Frontal cortex (tissue), 4 donors: Measurements from ENCODE around the gene IQSEC1. TPM values are rescaled to one million over a fixed set of nuclear protein-coding genes. Genes with fewer than 3 reads are reported as not detected.

Experiments used
- DNase-seq, 2 donors: peaks; one replicate each; pipeline ENCODE4 v3.0.0; 2012; ENCODE audit warnings: low spot score in 2 of 2
- FAIRE-seq: peaks from 2 replicates; lab custom pipeline; 2012; peaks lifted over from hg19 to GRCh38; lab: Jason Lieb, UNC
- total RNA-seq: library from RNA; depleted of rRNA; stranded (reverse); fragments of >200 nt; gene quantifications from one replicate; pipeline ENCODE4 v1.2.3, GENCODE V29; 2014
- donor health status: control.
- donor health status: control.
- donor health status: control.

IQSEC1 gene
- total RNA-seq, 1 donor from 2014 or later: 14.3 TPM

DNA sequence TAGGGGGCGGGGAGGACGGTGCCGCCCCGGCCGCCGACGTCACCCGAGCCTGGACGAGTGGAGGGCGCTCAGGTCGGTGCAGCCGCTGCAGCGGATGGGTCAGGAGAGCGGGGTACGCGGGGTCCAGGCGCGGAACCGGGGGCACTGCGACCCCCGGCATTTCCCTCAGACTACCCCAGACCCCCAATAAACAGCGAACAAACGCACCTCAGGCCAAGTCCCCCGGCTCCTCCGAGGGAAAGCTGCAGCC lies 78.9 kb downstream of the IQSEC1 start:
- FAIRE-seq: no peak
- peak in 1 of 2 donors; percentile 73 for DNase-seq

DNA sequence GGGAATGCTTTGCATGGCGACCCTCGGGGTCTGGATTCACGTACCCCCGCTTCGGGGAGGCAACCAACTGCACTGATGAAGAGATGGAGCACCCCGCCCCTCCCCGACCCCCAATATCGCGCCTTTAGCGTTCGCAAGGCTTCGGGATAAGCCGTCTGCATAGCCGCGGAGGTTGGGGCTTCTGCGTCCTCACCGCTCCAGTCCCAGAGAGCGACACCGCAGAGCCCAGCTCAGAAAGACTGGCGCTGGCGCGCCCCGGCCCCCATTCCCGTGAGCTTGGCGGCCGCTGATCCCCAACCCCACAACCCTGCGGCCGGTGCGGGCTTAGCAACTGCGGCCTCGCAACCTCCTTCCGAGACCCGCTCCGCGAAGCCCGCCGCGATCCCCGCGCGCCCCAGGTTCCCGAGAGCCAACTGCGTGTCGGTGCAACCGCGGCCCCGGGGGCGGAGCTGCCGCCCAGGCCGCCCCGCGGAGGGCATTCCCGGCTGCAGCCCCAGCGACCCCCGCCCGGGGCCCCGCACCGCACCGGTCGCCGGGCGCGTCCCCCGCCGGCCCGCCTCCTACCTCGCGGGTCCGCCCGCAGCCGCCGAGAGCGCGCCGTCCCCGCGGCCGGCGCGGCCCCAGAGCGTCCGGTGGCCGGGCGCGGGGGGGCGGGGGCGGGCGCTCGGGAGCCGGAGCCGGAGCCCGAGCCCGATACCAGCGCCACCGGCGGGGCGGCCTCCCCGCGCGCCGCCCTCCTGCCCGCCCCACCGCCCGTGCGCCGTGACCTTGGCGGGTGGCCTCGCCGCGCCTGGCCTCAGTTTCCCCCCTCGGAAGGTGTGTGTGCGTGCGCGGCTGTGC lies 79.5 kb downstream of the IQSEC1 start:
- FAIRE-seq (no peak), DNase-seq (peak; percentile 72 to 78)

DNA sequence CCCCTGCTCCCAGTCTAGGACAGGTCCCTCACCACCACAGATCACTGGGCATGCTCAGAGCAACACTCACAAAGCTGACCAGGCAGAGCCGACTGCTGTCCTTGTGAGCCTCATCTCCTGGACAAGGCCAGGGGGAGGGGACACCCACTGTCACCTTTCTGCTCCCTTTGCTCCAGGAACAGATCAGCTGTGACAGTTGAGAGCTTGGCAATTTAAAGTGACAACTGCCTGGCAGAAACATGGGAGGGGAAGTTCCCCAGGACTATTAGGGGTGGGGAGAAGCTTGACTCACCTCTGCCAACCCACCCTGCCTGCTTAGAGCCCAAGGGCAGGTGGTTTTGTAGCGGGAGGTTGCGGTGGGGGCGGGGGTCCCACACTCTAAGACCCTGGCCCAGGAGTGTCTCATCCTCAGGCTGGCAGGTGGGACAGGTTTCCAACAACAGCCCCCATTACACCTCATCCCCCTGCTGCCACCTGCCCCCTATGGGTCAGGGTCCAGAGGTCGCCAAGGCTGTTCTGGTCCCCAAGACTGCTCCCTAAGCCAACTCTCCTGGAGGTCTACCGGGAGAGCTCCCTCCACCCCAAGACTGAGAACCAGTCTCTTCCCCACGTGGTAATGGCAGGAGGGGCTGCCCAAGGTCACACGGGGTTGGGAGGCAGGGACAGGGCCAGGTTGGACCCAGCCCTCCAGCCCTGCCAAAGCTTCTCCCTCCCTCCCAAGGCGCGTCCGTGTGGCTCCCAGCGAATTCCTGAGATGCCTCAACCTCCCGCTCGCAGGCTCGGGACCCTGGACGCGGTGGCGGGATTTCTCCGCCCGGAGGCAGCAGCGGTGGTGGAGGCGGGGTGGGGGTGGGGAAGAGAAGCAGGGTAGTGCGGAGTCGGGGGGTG lies 80.4 kb downstream of the IQSEC1 start:
- FAIRE-seq (no peak), DNase-seq (no peak)

DNA sequence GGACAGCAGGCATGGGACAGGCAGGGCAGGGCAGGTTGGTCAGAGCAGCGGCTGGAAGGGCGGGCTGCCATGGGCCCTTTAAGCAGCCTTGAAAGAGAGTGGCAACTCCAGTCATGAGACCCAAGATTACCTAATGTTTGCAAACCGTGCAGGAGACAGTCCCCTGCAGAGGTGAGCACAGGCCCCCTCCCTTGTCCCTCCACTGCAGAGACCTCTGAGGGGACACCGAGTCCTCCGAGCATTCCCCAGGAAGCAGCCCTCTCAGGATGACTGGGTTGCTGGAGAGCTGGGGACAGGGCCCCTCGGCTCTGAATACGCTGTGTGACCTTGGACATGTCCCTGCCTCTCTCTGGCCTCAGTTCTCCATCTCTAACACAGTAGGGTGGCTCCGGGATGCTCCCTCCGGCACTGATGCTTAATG lies 81.4 kb downstream of the IQSEC1 start:
- FAIRE-seq: no peak

DNA sequence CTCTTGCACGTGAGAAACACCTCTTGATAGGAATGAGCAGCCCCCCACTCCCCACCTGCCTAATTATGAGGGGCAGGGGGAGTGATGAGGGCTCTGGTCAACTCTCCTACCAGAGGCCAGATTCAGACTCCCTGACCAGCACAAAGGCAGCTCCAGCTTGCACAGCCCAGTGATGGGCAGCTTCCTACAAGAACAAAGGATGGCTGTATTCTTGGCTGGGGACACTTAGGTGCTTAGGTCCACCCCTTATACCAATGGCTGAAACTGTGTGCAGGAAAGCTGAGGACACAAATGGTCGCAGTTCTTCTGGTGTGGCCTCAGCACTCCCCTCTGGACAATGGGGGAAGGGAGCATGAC lies 81.8 kb downstream of the IQSEC1 start:
- DNase-seq (no peak), FAIRE-seq (no peak)

More for the DNA sequence above, 81.4 kb downstream of the IQSEC1 start:
- no peak for DNase-seq

DNA sequence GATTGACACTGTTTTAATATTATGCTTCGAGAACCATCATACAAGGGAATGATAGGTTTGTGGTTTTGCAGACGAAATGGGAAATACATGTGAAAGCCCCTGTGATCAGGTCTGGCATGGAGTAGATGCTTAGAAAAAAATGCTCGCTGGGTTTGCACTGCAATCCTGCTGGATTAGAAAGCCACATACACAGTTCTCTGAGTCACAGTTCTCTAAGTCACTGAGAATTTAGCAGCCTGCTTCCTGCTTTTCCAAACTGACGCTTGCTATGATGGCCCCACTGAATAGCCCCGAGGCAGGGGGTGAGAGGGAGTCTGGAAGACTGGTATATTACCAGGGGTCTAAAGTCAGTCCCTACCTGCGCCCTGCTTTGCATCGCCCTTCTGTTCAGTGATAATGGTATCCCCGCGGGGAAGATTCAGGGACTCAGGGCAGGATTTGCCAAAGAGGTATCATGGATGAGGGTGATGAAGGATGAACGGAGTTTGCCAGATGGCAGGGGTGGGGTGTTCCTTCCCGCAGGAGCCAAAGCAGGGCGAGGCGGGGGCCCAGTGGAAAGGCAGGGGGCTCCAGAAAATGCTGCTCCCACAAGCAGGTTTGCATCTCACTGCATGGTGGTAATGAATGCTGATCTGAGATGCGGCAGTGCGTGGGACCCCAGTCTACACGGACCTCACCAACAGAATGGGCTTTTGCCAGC lies 82.3 kb downstream of the IQSEC1 start:
- DNase-seq (no peak), FAIRE-seq (no peak)

DNA sequence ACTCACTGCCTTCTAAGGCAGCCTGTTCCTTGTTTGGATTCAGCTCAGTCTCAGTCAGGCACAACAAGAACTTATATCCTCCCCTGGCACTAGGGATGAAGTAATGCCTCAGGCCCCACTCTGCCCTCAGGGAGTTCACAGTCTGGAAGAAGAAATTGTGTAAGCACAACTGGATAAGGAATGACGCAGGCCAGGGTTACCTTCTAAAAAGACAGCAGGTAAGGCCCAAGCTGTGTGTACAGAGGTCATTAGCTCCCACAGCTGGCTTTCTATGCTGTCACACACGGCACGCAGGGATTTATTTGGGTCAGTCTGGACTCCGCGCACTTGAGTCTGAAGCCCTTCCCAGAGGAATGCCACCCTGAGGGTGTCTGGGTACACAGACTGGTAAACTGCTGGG lies 82.9 kb downstream of the IQSEC1 start:
- no peak for DNase-seq
- FAIRE-seq: no peak

DNA sequence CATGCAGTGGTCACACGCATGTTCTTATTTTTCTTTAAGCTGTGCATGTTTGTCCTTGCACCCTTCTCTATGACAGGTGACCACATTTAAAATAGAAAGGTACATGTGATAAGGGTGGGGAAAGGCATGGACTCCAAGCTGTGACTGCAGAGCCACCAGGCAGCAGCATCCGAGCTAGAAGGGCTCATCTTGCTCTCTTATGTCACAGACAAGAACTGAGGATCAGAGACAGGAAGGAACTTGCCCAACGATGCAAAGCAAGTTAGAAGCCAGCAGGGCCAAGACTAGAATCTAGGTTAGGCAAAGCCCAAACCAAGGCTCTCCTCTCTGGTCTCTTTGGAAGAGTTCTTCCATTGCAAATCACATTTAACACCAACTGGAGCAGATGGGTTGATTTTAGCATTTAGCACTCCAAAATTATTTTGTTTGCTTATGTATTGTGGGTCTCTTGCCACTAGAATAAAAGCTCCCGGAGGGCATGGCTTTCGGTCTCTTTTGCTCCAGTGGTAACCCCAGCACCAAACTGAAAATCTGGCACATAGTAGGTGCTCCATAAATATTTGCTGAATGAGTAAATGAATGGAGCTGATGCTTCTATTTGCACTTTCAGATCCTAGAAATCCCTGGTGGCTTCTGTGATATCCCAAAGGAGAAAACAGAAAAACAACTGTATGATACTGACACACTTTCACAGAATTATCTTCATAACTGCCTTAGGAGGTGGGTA lies 84.3 kb downstream of the IQSEC1 start:
- DNase-seq (no peak), FAIRE-seq (no peak)

DNA sequence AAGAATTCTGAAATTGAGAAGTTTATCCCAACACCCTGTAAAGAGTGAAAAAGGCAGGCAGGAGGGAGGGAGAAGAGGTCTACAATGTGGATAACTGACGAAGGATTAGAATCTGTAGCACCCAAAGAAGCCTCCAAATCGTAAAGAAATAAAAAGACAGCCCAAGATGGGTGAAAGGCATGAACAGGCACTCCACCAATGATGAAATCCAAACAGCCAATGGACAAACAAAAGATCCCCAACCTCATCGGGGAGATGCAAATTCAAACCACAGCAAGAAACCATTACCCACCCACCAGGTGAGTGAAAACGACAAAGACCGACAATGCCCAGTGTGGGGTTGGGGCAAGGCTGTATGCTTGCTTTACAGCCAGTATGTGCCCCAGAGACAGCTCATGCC lies 85.6 kb downstream of the IQSEC1 start:
- DNase-seq (no peak), FAIRE-seq (no peak)

DNA sequence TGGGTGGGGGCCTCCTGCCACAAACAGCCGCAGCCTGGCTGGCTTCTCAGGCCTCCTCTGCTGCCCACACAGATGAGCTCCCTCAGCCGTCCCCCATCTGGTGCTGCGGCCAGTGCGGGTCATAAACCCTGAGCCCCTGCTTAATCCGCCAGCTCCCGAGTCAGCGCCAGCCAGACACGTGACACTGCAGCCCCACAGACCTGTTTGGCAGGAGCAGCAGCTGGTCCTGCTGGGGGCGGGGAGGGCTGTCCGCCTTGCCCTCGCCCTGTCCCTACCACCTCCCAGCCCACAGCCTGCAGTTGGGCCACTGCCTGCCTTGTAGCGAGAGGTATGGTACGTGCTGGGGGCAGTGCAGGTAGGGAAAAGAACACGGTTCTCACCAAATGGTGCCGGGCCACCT lies 86.2 kb downstream of the IQSEC1 start:
- FAIRE-seq: no peak
- no peak for DNase-seq

DNA sequence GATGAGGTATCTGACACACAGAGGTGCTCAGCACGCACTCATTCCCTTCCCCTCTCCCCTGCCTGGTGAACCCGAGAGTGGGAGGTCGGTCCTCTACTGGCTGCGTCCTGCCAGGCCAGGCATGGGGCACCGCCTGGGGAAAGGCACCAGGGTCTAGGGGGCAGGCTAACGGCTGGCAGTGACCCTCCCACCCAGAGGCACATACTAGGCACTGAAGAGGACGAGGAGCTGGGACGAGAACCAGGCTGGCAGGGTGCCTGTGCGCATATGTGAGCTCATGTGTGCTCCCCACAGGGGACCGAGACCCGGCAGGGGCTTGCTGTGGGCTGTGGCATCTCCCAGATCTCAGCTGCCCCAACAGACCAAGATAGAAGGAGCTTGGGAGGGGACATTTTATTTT lies 86.7 kb downstream of the IQSEC1 start:
- no peak for DNase-seq

DNA sequence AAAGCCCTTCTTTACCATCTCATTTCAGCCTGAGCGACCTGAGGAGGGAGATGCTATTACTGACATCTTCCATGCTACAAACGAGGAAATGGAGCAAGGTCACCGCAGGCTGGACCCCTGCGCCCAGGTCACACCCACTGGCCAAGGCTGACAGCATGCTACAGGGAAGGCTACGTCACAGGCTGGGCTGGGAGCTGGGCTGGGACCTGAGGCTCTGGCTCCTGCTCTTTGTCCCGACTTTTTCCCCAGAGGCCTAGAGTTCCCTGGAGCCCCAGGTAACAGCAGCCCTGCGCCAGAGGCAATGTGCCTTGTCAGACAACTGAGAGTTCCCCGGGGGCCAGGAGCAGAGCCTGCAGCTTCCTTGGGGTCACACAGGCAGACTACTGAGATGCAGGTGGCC lies 87.2 kb downstream of the IQSEC1 start:
- no peak for DNase-seq
- no peak for FAIRE-seq

More for the DNA sequence above, 86.7 kb downstream of the IQSEC1 start:
- no peak for FAIRE-seq

DNA sequence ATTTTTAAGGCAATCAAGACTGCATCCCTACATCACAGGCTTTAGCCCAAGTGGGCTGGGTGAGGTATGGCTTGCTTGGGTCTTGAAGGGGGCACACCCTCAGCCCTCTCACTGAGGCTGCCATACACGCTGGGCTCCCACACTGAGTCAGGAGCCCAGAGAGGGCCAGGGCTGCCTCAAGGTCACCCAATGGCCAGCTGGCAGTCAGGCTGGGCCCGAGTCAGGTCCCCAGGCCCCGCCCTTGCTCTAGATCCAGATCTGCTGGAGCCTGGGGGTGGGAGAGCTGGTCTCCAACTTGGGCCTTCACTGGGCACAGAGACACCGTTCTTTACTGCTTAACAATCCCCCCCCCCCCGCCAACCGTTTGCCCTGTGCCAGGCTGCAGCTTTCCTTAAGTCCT lies 88.1 kb downstream of the IQSEC1 start:
- no peak for DNase-seq
- FAIRE-seq: no peak

DNA sequence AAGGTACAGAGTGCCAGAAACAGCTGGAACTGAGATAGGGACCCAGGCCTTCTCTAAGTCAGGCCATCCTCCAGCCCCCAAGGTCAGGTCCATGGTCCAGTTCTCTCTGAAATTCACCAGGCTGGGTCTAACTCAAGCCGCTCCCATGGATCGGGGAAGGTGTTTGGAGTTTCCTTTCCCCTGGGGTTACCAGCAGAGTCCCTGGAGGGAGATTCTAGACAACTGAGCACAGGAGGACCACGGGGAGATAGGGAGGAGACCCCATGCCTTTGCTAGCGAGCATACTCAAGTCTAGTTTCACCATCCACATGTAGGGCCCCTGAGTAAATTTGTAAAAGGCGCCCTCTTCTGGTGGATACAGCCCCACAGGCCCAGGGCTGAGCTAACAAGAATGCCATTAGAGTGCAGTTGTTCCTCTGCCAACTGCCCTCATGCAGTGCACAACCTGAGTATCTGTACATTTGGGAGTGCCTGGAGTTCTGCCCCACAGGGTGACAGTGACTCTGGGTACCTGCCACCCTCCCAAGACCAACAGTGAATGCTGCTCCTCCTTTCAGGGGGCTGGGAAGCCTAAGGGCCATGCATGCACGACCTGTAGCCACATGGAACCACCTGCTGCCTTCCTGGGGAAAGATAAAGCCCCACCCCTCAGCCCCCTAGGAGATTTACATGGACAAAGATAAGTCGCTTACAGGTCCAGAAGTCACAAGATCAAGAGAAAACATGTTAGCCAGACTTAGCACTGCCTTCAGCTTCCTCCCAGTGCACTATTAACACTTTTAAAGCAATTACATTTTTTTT lies 89.0 kb downstream of the IQSEC1 start:
- FAIRE-seq (no peak), DNase-seq (peak; percentile 60 to 72)

DNA sequence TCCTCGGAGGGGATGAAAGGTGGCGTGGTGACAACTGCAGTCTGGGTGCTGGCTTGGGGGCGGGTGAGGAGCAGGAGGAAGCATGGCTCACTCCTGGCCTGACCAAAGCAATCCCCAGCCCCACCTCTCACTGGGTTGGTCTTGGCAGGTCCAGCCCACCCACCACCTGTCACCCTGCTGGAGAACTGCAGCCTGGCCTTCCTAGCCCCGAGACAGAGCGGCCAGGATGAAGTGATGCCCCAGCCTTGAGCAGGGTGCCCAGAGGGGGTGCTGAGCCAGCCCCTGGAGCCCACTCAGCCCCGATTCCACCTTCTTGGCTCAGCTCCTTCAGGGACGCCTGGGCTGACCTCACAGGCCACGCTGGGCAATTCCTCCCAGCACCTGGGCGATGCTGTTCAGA lies 89.9 kb downstream of the IQSEC1 start:
- no peak for FAIRE-seq
- DNase-seq: no peak

DNA sequence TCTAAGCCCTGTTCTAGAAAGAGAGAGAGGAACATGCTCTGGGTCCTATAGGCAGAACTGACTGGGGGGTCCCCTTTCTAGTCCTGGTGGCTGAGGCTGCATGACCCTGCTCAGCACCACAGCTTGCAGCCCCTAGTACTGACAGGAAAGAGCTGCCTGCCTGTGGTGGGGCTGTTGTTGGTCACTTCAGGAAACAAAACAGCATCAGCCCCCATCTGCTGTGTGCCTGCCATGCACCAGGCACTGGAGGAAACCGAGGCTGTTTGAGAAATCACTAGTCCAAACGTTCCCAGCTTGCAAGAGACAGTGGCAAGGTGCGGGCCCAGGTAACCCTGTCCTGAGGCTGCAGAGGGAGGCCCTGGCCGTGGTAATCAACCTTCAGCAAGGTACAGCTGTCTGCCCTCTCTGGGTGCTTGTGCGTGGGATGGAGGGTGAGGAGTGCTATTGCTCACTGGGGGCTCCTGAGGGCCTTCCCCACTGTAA lies 90.6 kb downstream of the IQSEC1 start:
- DNase-seq: no peak
- FAIRE-seq: no peak

DNA sequence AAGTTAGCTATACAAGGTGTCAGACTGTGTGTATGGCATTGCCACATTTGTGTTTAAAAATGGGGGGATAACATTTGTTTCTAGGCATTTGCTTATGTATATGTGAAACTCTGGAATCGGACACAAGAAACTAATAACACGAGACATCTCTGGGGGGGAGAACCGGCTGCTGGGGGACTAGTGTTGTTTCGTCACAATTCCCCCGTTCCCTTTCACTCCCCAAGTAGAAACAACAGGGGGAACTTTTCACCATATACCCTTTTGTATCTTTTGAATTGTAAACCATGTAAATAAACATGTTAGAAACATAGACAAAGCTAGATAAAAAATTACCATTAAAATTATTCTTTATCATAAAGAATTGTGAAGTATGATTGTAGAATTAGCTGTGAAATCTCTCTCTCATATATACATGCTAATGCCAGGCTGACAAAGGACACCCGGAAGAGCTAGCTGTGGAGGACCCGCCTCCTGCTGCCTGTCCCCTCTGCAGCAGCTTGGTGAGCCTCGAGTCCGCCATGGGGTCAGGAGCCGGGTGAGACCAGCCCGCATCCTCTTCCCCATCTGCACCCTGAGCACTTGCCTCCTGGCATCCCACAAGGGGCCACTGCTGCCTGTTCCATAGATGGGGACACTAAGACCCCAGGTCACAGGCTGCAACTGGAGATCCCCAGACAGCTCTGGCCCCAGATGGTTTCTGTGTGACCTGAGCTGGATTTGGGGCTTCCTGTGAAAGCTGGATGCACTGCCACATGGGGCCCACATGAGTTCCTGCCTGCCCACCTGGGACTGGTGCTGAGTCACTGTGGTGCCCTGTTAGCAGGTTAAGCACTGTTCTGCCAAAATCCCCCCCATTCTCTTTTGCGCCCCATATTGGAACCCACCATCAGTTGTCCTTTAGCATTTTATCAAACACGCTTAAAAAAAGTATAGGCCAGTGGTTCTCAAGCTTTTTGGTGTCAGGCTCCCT lies 91.6 kb downstream of the IQSEC1 start:
- no peak for FAIRE-seq
- DNase-seq: no peak
